AG09309 (cell line): ENCODE results near the gene UBASH3B.

ENCODE experiments used
- DNase-seq: peaks from one replicate; pipeline ENCODE4 v3.0.0-alpha.2; 2010; ENCODE audit warnings: low read depth
- H3K4me3 ChIP-seq: 2 replicates; pipeline ENCODE4 v1.5.1; 2011; ENCODE audit warnings: mild to moderate bottlenecking, low read depth, low read length, moderate library complexity; ENCODE audit not compliant: control insufficient read depth
- CTCF ChIP-seq: IDR thresholded peaks from 2 replicates; pipeline ENCODE4 v1.5.1; 2011; ENCODE audit warnings: mild to moderate bottlenecking, low read depth, low read length, inconsistent platforms; ENCODE audit not compliant: insufficient read depth, control insufficient read depth; ENCODE audit errors: missing control alignments

UBASH3B gene

DNA sequence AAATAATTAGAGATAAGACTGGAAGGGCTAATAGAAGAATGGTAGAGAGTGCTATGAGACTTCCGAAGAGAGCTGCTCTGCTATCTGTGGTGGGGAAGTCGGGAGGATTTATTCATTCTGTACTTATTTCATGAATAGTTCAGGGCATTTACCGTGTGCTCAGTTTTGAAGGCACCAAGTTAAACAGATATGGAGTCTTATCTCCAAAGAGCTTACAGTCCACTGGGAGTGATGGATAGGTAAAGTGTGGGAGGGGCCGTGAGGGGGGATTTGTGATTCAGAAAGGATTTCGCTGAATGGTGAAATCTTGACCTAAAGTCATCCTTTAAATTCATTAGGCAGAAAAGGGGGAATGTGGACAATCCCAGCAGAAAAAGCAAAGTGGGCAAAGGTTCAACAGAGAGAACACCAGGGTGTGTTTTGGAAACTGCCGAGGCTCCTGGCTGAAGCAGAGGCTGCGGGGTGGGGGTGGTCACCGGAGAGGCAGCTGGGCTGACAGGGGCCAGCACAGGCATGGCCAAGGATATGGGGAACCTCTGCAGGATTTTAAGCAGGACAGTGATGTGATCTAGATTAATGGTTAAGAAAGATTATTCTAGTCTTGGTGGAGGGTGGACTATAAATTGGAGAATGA lies 91.2 kb downstream of the UBASH3B start:
- DNase-seq, result no peak
- TF ChIP-seq CTCF, result no peak
- no peak overlapping the region for H3K4me3 ChIP-seq

DNA sequence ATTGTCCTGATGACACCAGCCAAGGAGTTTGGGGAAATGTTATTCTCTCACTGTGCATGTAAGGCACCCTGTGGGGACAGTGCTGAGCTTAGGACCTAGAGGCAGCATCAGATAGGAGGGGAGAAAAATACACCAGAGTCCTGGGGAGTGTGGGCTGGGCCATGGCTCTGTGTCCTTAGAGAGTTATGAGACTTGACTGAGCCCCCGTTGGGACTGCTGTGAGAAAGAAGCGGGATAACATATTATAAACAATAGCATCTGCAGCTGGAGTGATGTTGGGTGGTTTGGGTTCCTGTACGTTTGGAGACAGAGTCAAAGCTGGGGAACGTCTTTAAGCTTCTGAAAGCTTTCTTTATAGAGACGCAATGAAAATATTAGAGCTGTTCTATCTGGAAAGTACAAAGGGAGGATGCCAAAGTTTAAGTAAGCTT lies 91.8 kb downstream of the UBASH3B start:
- DNase-seq, result no peak
- no peak for TF ChIP-seq CTCF
- no peak overlapping the region for H3K4me3 ChIP-seq

DNA sequence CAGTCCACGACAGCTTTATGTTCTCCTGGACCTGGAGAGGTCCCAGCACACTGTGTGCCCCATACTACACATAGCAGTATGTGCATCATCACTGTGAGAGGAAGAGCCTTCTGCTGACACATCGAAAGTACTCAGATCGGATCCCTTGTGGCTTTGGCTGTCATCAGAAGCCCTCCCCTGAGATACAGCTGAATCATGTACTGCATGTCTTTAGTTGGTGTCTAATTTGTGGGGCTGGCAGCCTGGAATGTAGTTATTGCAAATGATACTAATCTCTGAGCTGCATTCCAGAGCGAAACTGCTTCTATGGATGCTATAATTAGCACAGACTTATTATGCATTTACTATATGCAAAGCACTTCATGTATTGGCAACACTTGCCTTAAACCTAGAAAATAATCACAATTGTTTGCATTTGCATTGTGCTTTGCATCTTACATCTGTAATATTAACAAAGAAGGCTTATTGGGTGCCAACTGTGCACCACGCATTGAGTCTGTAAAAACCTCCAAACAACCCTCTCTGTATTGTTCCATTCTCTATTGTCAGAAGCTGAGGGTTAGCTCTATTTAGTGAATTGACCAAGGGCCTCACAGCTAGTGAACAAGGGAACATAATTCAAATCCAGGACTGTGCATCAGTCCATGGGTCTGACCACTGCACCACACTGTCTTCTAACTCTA lies 93.6 kb downstream of the UBASH3B start:
- H3K4me3 ChIP-seq, result no peak overlapping the region
- DNase-seq, result peak; percentile 78

DNA sequence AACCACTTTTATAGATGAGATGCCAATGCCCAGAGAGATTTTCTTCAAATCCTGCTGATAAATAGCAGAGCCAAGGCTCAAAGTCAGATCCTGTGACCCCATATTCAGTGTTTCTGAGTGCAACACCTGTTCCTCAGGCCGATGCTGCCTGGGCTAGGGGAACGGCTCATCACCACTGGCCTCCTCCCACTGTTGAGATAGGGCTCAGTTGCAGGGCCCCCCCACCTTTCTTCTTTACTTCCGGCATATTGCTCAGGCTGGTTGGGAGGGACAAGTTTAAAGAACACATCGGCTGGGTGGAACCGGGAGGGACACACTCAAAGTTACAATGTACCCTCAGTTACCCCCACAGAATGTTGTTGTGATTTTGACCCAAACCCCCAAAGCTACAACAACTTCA lies 94.5 kb downstream of the UBASH3B start:
- TF ChIP-seq CTCF, result no peak
- H3K4me3 ChIP-seq, result no peak overlapping the region
- DNase-seq, result no peak

More for the DNA sequence above, 93.6 kb downstream of the UBASH3B start:
- TF ChIP-seq CTCF, result no peak

- DNase-seq, result no peak
- no peak for TF ChIP-seq CTCF
- H3K4me3 ChIP-seq, result no peak overlapping the region
Measured at GRCh38 chr11:122751292-122752070, 96.0 kb downstream of the UBASH3B start.

- no peak for DNase-seq
- H3K4me3 ChIP-seq, result no peak overlapping the region
- TF ChIP-seq CTCF, result no peak
Measured at GRCh38 chr11:122754028-122754427, 98.5 kb downstream of the UBASH3B start.
